GM21447 (cell line): ENCODE data around the gene MEIOSIN.
"Not testable (repeated sequence)": the region's sequence is repeated elsewhere in the genome, so short reads cannot be mapped to it uniquely, and the experiment has no call there.

Experiments
- ATAC-seq: cut with Tn5 transposase; IDR thresholded peaks from one replicate; pipeline ENCODE4 v1.9.1; 2021; ENCODE audit not compliant: unreplicated experiment

MEIOSIN gene, protein sequence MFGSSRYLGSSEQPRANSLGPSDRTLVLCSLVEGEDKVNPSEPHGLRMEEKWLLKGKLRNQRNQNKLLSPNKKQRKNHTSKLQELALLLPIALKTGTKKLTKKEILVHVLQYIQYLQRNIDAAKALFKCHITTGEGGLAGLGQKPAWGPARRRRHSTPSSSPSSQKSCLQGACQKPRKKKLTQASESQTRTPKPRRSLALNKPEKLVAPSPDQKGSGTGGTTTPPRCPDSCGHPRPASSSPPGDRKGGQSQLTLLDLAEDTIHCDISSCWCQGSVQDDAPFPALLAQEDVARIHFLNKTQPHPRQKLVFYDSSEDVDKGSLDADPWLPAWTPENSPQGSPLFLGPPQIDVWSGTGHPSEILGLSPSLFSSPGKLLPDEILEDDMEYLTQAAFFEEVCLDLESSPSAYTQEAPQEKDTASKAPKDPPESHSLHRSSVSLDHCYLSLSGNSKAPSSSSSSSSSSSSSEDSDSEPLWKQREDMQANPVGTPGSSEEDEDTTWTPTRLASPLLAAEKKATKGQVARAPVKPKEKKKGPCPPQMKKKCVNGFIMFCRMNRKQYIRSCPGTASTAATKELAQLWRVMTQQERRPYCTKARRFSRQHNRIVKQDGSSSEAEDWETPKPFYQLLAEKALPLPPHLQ

DNA sequence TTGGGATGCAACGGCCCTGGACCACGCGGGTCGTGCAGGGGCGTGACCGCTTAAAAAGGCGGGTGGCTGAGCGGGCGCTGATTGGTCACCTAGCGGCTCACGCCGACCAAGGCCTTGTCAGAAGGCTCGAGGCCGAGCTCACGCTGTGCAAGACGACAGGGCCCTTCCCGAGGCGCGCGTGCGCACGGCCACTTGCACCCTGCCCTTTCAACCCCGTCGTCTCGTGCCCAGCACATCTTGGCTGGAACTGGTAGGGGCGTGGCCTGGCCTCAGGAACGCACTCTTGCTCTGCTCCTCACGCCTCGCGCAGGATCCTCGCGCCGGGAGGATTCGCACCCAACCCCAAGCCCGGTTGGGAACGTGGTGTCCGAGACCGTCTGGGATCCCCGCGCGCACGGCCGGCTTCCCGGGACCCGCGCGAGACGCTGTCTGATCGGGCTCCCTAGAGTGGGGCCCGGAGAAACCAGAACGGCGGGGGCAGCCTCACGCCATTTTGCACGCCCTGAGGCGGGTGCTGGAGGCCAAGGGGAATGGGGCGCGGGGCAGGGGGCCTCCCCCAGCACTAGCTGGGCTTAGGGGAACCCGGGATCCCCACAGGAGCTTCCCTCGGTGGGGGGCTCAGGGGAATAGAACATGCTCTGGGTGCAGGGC, at the start of gene MEIOSIN:
Gene MEIOSIN, plus strand, starts transcription at position 280 of the 651 bp plus-strand sequence. CDS start 1,938 bp downstream, outside the sequence.
- ATAC-seq: no peak

DNA sequence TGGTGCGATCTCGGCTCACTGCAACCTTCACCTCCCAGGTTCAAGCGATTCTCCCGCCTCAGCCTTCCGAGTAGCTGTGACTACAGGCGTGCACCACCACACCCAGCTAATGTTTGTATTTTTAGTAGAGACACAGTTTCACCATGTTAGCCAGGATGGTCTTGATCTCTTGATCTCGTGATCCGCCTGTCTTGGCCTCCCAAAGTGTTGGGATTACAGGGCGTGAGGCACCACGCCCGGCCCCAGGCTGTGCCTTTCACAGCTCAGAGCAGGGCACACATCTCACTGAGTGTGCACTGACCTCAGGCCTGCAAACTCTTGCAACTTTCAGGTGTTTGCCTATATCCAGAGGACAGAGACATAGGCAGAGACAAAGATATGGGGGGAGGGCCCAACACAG, 48.2 kb upstream of the MEIOSIN start:
- not testable (repeated sequence) for ATAC-seq

DNA sequence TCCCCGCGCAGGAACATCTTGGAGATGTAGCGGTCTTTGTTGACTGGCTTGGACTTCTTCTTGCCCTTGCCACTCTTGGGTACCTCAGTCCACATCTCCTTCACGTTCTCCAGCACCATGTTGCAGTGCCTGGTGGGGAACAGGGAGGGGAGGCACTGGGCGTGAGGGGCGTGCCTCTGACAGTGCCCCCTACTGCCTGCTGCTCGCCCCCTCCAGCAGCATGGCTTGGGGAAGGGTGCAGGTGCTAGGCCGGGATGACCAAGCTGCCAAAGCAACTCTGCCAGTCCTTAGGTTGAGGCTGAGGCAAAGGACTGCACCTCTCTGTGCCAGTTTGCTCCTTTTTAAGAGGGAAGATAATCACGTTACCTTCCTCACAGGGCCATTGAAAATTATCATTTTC, 45.6 kb upstream of the MEIOSIN start:
- no peak for ATAC-seq

DNA sequence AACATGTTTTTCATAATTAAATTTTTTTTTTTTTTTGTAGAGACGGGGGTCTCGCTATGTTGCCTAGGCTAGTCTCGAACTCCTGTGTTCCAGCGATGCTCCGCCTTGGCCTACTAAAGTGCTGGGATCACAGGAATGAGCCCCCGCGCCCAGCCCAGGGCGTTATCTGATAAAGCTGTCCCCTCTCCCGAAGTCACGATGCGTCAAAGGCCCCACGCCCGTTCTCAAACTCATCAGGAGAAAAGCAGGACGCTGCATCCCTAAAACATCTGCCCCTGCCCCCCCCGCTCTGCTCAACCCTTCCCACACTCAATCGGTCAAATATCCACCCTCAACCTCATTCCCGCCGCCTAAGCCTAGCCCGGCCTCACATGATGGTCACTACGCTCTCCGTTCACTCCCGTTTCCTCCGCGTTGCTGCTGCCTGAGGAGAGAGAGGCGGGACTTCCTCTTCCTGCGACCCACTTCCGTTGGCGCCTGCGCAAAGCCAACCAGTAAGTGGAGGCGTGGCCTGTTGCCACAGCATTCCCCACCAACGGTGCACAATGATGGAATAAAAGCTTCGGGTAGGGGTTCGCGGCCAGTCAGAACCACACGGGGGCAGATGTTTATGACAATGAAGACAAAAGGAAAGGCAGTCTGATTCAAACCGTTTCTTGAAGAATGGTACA, 41.6 kb upstream of the MEIOSIN start, which contains the start of gene SNRPD2:
Gene SNRPD2, minus strand, starts transcription at position 438 of the 671 bp plus-strand sequence. Its CDS starts 65 bp downstream, at position 373.
- peak; percentile 42 for ATAC-seq

DNA sequence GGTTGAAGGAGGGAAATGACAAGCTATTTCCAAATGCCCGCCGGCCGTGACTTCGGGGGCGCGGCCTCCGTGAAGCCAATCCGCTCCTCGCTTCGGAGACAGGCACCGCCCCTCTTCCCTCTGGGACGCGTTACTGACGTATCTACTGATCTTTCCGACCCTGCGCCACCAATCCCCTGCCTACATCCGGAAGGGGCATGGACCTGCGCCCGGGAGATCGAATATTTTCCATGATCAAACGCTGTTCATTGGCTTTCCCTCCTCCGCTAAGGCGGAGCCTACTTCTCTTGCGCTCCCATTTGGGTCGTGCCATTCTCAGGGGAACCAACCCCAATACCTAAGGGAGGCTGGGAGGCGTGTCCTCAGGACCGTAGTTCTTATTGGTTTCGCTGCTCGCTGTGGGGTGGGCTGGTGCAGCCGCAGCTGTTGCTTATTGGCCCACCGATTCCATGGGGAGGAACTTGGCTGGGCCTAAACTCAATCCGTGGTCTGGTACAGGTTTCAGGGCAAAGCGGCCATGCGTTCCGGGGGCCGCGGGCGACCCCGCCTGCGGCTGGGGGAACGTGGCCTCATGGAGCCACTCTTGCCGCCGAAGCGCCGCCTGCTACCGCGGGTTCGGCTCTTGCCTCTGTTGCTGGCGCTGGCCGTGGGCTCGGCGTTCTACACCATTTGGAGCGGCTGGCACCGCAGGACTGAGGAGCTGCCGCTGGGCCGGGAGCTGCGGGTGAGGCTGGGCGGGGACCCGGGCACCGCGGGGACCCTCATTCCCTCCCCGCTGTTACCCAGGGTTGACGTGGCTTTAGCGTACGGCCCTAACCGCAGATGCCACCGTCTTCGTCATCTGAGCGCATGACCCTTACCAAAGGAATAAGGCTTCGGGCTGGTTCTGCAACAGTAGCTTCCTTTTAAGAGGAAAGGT, 40.8 kb upstream of the MEIOSIN start, which contains the start of gene QPCTL:
Gene QPCTL, plus strand, starts transcription at position 480 of the 919 bp plus-strand sequence. Its CDS starts 38 bp downstream, at position 518.
- ATAC-seq: peak; percentile 84

DNA sequence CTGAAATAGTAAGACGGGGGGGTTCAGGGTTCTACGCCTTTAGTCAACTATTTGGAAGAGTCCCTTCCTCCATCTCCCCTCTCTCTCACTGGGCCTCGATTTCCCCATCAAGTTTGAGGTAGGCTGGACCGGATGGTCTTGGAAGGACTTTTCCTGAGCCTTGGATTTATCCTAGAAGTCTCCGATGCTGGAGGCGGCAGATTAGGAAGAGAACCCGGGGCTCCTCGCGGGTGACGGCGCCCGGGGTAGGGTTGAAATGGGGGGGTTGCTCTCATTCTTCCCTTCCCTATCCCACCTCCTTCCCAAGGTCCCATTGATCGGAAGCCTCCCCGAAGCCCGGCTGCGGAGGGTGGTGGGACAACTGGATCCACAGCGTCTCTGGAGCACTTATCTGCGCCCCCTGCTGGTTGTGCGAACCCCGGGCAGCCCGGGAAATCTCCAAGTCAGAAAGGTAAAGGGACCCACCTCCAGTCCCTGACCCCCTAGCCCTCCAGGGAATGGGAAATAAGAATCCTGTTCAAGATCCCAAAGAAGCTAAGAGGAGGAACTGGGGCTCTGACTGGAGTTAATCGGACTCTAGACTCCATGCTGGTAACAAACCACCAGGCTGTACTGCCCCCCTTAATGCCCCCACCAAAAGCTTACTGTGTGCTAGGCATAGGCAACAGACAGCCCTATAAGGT, 40.0 kb upstream of the MEIOSIN start:
- ATAC-seq: no peak

DNA sequence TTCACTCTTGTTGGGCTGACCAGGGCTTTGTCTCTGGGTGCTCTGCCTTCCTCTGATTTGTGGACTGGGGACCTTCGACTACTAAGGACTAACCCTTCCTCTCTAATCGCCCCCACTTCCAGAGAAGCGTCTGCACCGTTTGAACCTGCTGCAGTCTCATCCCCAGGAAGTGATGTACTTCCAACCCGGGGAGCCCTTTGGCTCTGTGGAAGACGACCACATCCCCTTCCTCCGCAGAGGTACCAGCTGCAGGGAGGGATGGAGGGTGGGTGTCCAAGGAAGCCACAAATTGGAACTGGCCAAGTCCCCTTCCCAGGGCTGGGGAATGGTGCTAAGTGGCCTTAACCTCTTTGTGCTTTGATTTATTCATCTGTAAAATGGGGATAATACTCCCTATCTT, 31.6 kb upstream of the MEIOSIN start:
- ATAC-seq: no peak

DNA sequence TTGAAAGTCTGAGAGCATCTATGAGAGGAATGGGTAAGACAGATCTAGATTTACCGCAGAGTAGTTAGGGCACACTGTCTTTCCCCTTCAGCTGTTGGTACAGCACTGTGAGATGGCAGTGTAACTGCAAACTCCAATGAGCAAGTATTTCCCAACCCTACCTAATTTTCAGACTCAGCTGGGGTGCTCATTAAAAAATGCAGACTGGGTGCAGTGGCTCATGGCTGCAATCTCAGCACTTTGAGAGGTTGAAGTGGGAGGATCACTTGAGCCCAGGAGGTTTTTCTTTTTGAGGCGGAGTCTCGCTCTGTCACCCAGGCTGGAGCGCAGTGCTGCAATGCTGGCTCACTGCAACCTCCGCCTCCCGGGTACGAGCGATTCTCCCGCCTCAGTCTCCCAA, 28.1 kb upstream of the MEIOSIN start:
- ATAC-seq: no peak

DNA sequence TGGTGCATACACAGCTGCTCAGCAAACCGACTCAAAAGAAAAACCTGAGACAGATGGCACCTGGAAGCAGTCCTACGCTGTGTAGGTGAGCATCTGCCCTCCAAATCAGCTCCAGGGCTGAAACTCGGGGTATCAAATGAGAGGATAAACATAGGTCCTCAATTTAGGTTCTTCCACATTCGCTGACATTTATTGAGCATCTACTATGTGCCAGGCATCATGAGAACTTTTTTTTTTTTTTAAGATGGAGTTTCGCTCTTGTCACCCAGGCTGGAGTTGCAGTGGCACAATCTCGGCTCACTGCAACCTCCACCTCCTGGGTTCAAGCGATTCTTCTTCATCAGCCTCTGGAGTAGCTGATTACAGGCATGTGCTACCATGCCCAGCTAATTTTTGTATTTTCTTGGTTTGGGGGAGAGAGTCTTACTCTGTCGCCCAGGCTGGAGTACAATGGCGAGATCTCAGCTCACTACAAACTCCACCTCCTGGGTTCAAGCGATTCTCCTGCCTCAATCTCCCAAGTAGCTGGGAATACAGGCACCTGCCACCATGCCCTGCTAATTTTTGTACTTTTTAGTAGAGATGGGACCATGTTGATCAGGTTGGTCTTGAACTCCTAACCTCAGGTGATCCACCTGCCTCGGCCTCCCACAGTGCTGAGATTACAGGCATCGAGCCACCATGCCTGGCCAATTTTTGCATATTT, 27.4 kb upstream of the MEIOSIN start:
- ATAC-seq: no peak

DNA sequence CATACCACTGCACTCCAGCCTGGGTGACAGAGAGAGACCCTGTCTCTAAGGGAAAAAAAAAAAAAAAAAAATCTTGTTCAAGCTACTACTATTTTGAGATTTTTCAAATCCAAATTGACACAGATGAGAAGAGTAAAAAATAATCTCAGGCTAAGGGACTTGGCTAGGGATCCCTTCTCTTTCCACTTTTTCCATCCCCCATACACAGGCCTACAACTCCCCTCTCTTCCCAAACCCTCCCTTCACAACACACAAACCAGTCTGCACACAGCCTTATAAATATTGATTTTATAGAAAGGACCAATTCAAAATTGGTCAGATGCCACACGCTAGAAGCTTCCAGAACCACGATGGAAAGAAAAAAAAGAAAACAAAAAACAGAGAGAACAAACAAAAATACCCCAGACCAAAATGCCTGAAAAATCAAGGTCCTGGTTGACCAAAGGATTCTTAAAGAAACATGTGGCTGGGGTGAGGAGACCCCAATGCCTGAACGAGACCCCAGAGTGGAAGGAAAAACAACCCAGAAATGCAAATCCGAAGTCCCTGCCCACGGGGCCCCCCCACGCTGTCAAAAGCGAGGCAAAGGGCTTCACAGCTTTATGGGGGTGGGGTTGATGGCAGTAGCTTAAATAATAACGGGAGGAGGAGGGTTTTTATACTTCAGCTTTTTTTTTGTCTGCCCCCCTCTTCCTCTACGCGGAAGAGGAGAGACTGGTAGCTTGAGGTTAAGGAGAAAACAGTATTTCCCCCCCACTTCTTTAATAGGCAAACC, 22.7 kb upstream of the MEIOSIN start:
- ATAC-seq: no peak

DNA sequence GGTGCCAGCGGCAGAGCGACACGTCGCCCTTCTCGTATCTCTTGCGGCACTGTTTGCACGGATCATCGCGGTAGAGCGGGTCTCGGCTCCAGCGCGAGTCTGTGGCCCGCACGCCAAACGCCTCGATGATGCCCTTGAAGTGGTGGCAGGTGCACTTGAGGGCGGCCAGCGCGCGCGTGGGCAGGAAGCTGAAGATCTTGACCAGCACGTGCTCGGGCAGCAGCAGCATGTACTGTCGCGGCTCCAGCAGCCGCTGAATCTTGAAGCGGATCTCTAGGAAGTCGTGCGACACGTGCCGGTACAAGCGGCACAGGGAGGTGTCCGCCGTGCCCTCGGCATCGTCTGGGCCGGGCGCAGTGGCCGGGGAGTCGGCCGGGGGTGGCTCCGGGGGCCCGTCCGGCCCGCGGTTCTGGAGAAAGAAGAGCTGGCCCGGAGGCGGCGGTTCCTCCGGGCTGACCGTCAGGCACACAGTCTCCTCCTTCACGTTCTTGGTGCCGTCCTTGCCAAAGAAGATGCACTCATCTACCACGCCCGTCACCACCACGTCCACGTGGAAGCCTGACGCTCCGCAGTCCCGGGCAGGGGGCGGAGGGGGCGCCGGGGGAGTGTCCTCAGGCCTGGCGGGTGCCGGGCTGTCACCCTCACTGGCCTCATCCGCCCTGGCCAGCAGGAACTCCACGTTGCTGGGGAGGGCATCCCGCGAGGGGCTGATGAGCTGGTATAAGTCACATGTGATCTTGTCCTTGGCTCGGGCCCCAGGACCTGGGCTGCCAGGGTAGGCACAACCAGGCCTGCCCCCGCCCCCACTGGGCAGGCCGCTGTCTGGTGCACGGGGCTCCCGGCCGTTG, 21.2 kb upstream of the MEIOSIN start:
- ATAC-seq: no peak

DNA sequence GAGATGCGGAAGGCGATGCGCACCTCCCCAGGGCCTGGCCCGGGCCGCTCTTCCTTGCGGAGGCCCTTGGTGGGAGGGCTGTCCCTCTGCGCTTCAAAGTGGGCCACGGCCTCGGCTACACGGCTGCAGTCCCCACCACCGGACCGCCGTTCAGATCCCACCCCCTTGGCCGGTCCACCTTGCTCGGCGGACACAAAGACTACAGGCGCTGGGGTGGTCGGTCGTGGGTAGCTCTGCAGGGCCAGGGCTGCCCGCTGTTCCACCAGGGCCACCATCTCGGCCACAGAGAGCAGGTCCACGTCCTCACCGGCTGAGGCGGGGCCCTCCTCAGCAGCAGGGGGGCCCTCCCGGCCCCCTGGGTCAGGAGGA, 20.6 kb upstream of the MEIOSIN start:
- no peak for ATAC-seq

DNA sequence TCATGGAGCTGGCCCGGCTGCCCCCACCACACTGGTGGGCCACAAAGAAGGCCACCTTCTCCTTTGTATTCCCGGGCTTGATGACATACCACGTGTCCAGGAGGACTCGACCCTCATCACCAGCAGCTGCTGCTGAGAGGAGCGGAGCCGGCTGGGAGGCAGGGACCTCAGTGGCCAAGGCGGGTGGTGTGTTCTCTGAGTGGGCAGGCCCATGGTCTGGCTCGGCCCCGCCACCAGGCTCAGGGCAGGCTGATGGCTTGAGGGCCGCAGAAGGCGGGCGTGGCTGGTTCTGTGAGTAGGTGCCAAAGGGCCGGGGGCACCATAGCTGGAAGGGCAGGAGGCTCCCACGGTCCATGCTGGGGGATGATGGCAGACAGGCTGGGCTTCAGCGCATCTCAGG, 20.1 kb upstream of the MEIOSIN start:
- no peak for ATAC-seq

DNA sequence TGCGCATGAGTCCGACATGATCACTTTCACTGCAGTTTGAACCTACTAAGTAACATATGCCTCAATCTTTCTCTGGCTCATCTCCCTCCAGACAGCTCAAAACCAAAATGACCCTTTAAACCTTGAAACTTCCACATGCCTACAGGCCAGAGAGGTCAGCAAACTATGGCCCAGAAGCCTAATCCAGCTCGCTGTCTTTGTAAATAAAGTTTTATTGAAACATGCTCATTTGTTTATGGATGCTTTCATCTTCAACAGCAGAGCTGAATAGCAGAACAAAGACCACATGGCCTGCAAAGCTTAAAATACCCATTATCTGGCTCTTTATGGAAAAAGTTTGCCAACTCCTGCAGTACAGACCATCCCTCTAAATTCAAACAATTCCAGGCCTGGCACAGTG, 18.1 kb upstream of the MEIOSIN start:
- no peak for ATAC-seq

DNA sequence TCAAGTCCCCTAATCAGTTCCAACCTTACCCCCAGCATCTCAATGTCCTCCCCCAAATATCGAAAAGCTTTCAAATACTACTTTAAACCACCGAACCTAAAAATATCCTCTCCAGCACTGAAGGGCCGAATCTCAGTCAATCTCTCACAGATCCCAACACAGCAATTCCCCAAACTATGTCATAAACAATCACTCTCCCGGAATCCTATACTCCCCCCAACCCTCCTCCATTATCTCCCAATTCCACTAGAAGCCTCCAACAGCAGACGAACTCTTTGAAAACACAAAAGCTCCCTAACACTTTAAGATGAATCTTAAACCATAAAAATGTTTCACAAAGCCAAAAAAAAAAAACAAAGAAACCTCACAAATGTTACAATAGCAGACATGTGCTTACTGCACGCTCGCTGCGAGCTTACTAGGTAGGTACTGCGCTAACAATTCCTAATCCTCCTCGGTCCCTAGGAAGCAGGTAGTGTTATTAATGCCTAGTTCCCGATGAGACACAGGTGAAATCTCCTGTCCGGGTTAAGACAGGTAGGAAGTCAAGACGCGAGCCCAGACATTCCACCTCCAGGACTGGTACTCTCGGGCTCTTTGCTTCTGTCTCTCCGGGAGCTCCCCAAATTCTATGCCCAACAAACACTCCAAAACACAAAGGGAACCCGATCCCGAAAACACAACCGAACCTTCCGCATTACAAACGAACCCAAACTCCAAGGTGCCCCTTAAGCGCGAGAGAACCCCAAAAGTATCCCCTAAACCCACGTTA, 16.7 kb upstream of the MEIOSIN start:
- ATAC-seq: no peak

DNA sequence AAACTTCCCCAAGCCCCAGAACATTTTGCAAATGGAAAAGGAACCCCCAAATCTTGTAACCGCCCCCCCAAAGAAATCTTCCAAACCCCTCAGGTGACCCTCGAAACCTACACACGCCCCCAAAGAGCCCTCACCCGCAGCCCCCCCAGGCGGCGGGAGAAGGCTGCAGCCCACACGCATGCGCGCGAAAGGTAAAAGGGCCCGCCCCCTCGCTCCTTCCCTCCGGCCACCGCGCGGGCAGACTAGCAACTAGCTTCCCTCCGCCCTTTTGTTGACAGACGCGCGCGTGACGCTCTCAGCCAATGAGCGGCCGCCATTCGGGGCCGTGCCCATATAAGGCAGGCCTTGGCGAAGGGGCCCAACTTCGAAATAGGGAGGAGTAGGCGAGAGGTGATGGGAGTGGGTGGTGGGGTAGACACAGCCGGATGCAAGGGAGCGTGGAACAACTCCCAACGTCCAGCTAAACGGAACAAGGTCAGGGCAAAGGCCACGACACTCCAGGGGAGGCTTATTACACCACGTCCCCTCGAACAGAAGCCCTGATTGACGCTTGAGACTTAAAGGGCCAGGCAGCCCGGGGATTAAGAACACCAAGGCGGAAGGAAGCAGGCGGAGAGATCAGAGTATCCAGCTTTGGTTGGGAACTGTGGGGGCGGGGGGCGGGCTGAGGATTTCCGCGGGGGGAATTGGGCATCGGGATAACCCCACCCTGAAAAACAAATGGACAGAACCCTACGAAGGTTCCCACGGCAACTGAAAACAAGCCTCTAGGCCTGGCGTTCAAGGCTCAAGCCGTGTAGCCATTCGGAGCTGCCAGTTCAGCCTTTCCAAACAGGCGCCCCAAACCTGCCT, 15.9 kb upstream of the MEIOSIN start:
- ATAC-seq: peak; percentile 95
